CD14-positive monocyte (primary cell): Measurements from ENCODE around the gene BTG2. TPM values are rescaled to one million over a fixed set of nuclear protein-coding genes. Genes with fewer than 3 reads are reported as not detected.

Experiments used
- DNase-seq, 3 donors: peaks; one replicate each; pipeline ENCODE4 v3.0.0-alpha.2; 2011 to 2022
- H2AFZ ChIP-seq: 2 replicates; pipeline ENCODE4 v1.6.0; 2012; ENCODE audit warnings: mild to moderate bottlenecking, low read depth, low read length, inconsistent platforms; ENCODE audit not compliant: insufficient read depth, poor library complexity, severe bottlenecking
- H3K27ac ChIP-seq, 2 donors: 1 replicate in 1 of 2; 2 replicates in 1 of 2; pipeline ENCODE4 v1.5.1; 2012 to 2013; ENCODE audit warnings: low read length in 2 of 2, control low read depth in 1 of 2, inconsistent platforms in 1 of 2, low read depth in 1 of 2, mild to moderate bottlenecking in 1 of 2
- H3K27me3 ChIP-seq, 2 donors: one replicate each; pipeline versions ENCODE4 v1.6.0 to v1.6.1; 2011 to 2013; ENCODE audit warnings: low read length in 2 of 2; ENCODE audit not compliant: control insufficient read depth in 2 of 2, insufficient read depth in 2 of 2
- H3K36me3 ChIP-seq, 2 donors: replicated peaks in 1 of 2; 1 replicate in 1 of 2; 2 replicates in 1 of 2; pipeline versions ENCODE4 v1.5.1 to v1.6.1; 2012 to 2013; ENCODE audit warnings: low read length in 2 of 2, control low read depth in 1 of 2, inconsistent platforms in 1 of 2, mild to moderate bottlenecking in 1 of 2; ENCODE audit not compliant: insufficient read depth in 2 of 2, control insufficient read depth in 1 of 2
- H3K4me1 ChIP-seq, 2 donors: 1 replicate in 1 of 2; 2 replicates in 1 of 2; pipeline versions ENCODE4 v1.5.1 to v1.6.1; 2012 to 2013; ENCODE audit warnings: low read length in 2 of 2, control low read depth in 1 of 2, inconsistent platforms in 1 of 2, mild to moderate bottlenecking in 1 of 2, moderate library complexity in 1 of 2; ENCODE audit not compliant: insufficient read depth in 2 of 2, control insufficient read depth in 1 of 2
- H3K4me2 ChIP-seq: replicated peaks from 2 replicates; pipeline ENCODE3; 2012; ENCODE audit warnings: low read length, moderate library complexity, mild to moderate bottlenecking; ENCODE audit not compliant: poor library complexity, severe bottlenecking; ENCODE audit errors: extremely low read depth
- H3K4me3 ChIP-seq, 3 experiments: fragments of 200-600 bp in 1 of 3; sonication (generic) in 1 of 3; replicated peaks in 1 of 3; 1 replicate in 2 of 3; 2 replicates in 1 of 3; pipeline ENCODE4 v1.5.1; 2011 to 2013; ENCODE audit warnings: low read length in 3 of 3, mild to moderate bottlenecking in 3 of 3, control low read depth in 2 of 3, low read depth in 2 of 3, inconsistent platforms in 1 of 3, moderate library complexity in 1 of 3
- H3K79me2 ChIP-seq: 2 replicates; pipeline ENCODE4 v1.6.0; 2012; ENCODE audit warnings: mild to moderate bottlenecking, control low read depth, inconsistent platforms, low read length, moderate library complexity; ENCODE audit not compliant: insufficient read depth
- H3K9ac ChIP-seq: 2 replicates; pipeline ENCODE4 v1.6.0; 2017; ENCODE audit warnings: low read length, mild to moderate bottlenecking; ENCODE audit not compliant: insufficient read depth, poor library complexity, severe bottlenecking
- H3K9me3 ChIP-seq, 2 donors: replicated peaks in 1 of 2; 1 replicate in 1 of 2; 2 replicates in 1 of 2; pipeline versions ENCODE4 v1.5.1 to v1.6.1; 2012 to 2013; ENCODE audit warnings: low read length in 2 of 2, control low read depth in 1 of 2; ENCODE audit not compliant: control insufficient read depth in 1 of 2, insufficient read depth in 1 of 2
- H4K20me1 ChIP-seq: 2 replicates; pipeline ENCODE4 v1.6.0; 2012; ENCODE audit warnings: mild to moderate bottlenecking, low read length, control low read depth, moderate library complexity; ENCODE audit not compliant: insufficient read depth
- H3K27ac Mint-ChIP-seq, 7 donors: one replicate each; pipeline ENCODE4 v1.8.0; 2020; ENCODE audit warnings: mild to moderate bottlenecking in 7 of 7, mixed read lengths in 7 of 7, moderate library complexity in 6 of 7, inconsistent platforms in 2 of 7
- H3K27me3 Mint-ChIP-seq, 3 donors: one replicate each; pipeline ENCODE4 v1.8.0; 2021 to 2022; ENCODE audit warnings: low read depth in 3 of 3, mild to moderate bottlenecking in 3 of 3, mixed read lengths in 3 of 3, moderate library complexity in 3 of 3, inconsistent platforms in 1 of 3
- H3K36me3 Mint-ChIP-seq, 2 donors: one replicate each; pipeline ENCODE4 v1.8.0; 2020; ENCODE audit warnings: mixed read lengths in 2 of 2, inconsistent platforms in 1 of 2, mild to moderate bottlenecking in 1 of 2
- H3K4me1 Mint-ChIP-seq: one replicate; pipeline ENCODE4 v1.8.0; 2020; ENCODE audit warnings: mild to moderate bottlenecking, mixed read lengths
- H3K4me3 Mint-ChIP-seq, 2 donors: one replicate each; pipeline ENCODE4 v1.8.0; 2020; ENCODE audit warnings: mild to moderate bottlenecking in 2 of 2, mixed read lengths in 2 of 2, moderate library complexity in 1 of 2
- H3K9me3 Mint-ChIP-seq, 7 donors: one replicate each; pipeline ENCODE4 v1.8.0; 2020 to 2022; ENCODE audit warnings: mixed read lengths in 7 of 7, mild to moderate bottlenecking in 6 of 7, moderate library complexity in 6 of 7, inconsistent platforms in 2 of 7
- CTCF ChIP-seq: fragments of 200-600 bp; IDR thresholded peaks from one replicate; pipeline ENCODE4 v1.8.0; 2022; ENCODE audit warnings: antibody characterized with exemption, mild to moderate bottlenecking
- WGBS: methylation state at CpG from one replicate; pipeline ENCODE4 v1.1.5; 2013; ENCODE audit warnings: missing lambda C conversion rate; ENCODE audit not compliant: insufficient coverage; 5-methylcytosine and 5-hydroxymethylcytosine counted together
- intact Hi-C, 2 donors: fragments of 100-400 bp; cut with micrococcal nuclease; formaldehyde crosslinking; loops; one replicate each; pipeline versions ENCODE4 v1.15.0 to v1.15.1; 2023
- polyA plus RNA-seq, 3 donors: library from polyadenylated mRNA; depleted of rRNA in 1 of 3; unstranded in 2 of 3; stranded (reverse) in 1 of 3; fragments of 300-500 nt in 2 of 3; fragments of >200 nt in 1 of 3; fragmentation: Illumina TruSeq in 2 of 3; gene quantifications; 1 replicate in 2 of 3; 2 replicates in 1 of 3; pipeline ENCODE4 v1.2.3, GENCODE V29; 2012 to 2021

BTG2 gene
- polyA plus RNA-seq, 3 donors: 293 to 539 (median 483) TPM

- no peaks in the 10 kb centered on the region for H4K20me1 ChIP-seq
- peak; percentile 93 to 97 (median 97) for DNase-seq
- peaks cover 4 to 11% of the 10 kb centered on the region in 2 donors for H3K36me3 Mint-ChIP-seq
- no peaks in the 10 kb centered on the region for H3K9me3 ChIP-seq
- peaks cover 4% of the 10 kb centered on the region for H3K79me2 ChIP-seq
- H3K4me2 ChIP-seq: peak overlapping the region; percentile 54
- H3K9me3 Mint-ChIP-seq: peaks cover 0 to 4% (median 0%) of the 10 kb centered on the region in 7 donors
- intact Hi-C loops: loop anchor here in 1 of 2 donors (1.0 kb wide), 1 partner anchor 15 kb away; the partner anchor contains the start of gene BTG2
- peaks cover 64% of the 10 kb centered on the region for H3K4me1 Mint-ChIP-seq
- H3K36me3 ChIP-seq: no peaks in the 10 kb centered on the region
- H3K4me3 Mint-ChIP-seq: peak overlapping the region; percentile 69 to 84
- H3K9ac ChIP-seq: peak overlapping the region; percentile 82
- H3K27me3 ChIP-seq: no peaks in the 10 kb centered on the region
- TF ChIP-seq CTCF: no peak
- 10% methylated on average over 25 of the region's 31 CpGs for WGBS
- H3K27me3 Mint-ChIP-seq: peaks cover 0 to 2% (median 0%) of the 10 kb centered on the region in 3 donors
- peak overlapping the region; percentile 52 for H2AFZ ChIP-seq
- peak overlapping the region in 2 of 3 experiments; percentile 14 to 47 for H3K4me3 ChIP-seq
- peak overlapping the region; percentile 92 to 99 for H3K27ac ChIP-seq
- peak overlapping the region; percentile 99 to 100 (median 100) for H3K27ac Mint-ChIP-seq
- peaks cover 61 to 66% of the 10 kb centered on the region in 2 donors for H3K4me1 ChIP-seq
Observed at GRCh38 chr1:203290261-203291089, 14.8 kb upstream of the BTG2 start.

GRCh38 chr1:203291201-203292096, 13.9 kb upstream of the BTG2 start:
- Histone ChIP-seq H2AFZ (no peak overlapping the region), H3K27me3 (no peaks in the 10 kb centered on the region), H4K20me1 (no peaks in the 10 kb centered on the region), H3K36me3 (no peaks in the 10 kb centered on the region), H3K9me3 (no peaks in the 10 kb centered on the region), H3K4me2 (no peak overlapping the region), H3K4me1 (peaks cover 51 to 57% of the 10 kb centered on the region in 2 donors), H3K9ac (peak overlapping the region; percentile 82), H3K27ac (peak overlapping the region; percentile 92 to 99), H3K4me3 (peak overlapping the region in 1 of 3 experiments; percentile 22), H3K79me2 (peaks cover 4% of the 10 kb centered on the region)
- peak in 1 of 3 donors; percentile 52 for DNase-seq
- Mint-ChIP-seq H3K4me1 (peaks cover 62% of the 10 kb centered on the region), H3K9me3 (peaks cover 0 to 4% (median 0%) of the 10 kb centered on the region in 7 donors), H3K27ac (peak overlapping the region; percentile 99 to 100 (median 100)), H3K36me3 (peaks cover 4 to 11% of the 10 kb centered on the region in 2 donors), H3K4me3 (no peak overlapping the region), H3K27me3 (peaks cover 0 to 2% (median 0%) of the 10 kb centered on the region in 3 donors)
- intact Hi-C loops: no loop called here
- WGBS: 91% methylated on average over 11 of the region's 17 CpGs
- TF ChIP-seq CTCF: no peak
